Left colon (tissue), 2 donors: ENCODE measurements around the gene ADGRF4. TPM values are rescaled to one million over a fixed set of nuclear protein-coding genes. Genes with fewer than 3 reads are reported as not detected.

ENCODE experiments used
- ATAC-seq: fragments of 200-7000 bp; cut with Tn5 transposase; one replicate; pipeline ENCODE4 v1.9.1; 2020; ENCODE audit warnings: mild to moderate bottlenecking, moderate library complexity
- DNase-seq, 2 donors: peaks; one replicate each; pipeline ENCODE4 v3.0.0-alpha.2; 2020
- intact Hi-C, 2 donors: fragments of 100-400 bp; cut with DNase I in 1 of 2; cut with micrococcal nuclease in 1 of 2; formaldehyde crosslinking; loops; one replicate each; pipeline versions ENCODE4 v1.11.2 to v1.14.0; 2022; cut with DNase I, micrococcal nuclease
- long read RNA-seq: library from polyadenylated mRNA; unstranded; transcript quantifications from one replicate; pipeline ENCODE4 v2.0.0, GENCODE V29; 2021
- total RNA-seq, 2 donors: library from RNA; stranded (reverse); fragmentation: NEBNext Ultra II Directional; extraction: Animal tissue kit (Norgen Biotek cat#: 25700); gene quantifications; one replicate each; pipeline ENCODE4 v1.2.1, GENCODE V29; 2021
- donor health status: DM: no; HTN: no; CAD: no.
- donor health status: DM: yes; HTN: yes; CAD: no.

ADGRF4 gene
- 1 to 10 TPM; 2.0 to 4.0 TPM for total RNA-seq
- long read RNA-seq = 0 reads

GRCh38 chr6:47698342-47698787 lies at the start of gene ADGRF4:
Gene ADGRF4 (plus strand): TSS chr6:47698580. CDS start chr6:47707246, 8,666 bp downstream.
- intact Hi-C loops = no loop called here
- DNase-seq (peak; percentile 28 to 35), ATAC-seq (peak; percentile 79)

- DNase-seq (no peak), ATAC-seq (no peak)
- intact Hi-C loops = no loop called here
Observed at GRCh38 chr6:47650553-47651432, 47.6 kb upstream of the ADGRF4 start.

- no peak for DNase-seq
- no peak for ATAC-seq
- intact Hi-C loops = no loop called here
Observed at GRCh38 chr6:47651505-47651944, 46.9 kb upstream of the ADGRF4 start.

GRCh38 chr6:47653706-47654105 lies 44.7 kb upstream of the ADGRF4 start:
- ATAC-seq (peak; percentile 90), DNase-seq (peak in 1 of 2 donors; percentile 35)
- intact Hi-C loops = no loop called here

GRCh38 chr6:47654255-47654654 lies 44.1 kb upstream of the ADGRF4 start:
- ATAC-seq (no peak), DNase-seq (no peak)
- intact Hi-C loops = no loop called here

GRCh38 chr6:47655719-47656595 lies 42.4 kb upstream of the ADGRF4 start:
- intact Hi-C loops = no loop called here
- peak; percentile 50 to 58 for DNase-seq
- ATAC-seq = peak; percentile 90

- DNase-seq (no peak), ATAC-seq (no peak)
- intact Hi-C loops = no loop called here
Observed at GRCh38 chr6:47661960-47662359, 36.4 kb upstream of the ADGRF4 start.

- intact Hi-C loops = no loop called here
- ATAC-seq (no peak), DNase-seq (no peak)
Observed at GRCh38 chr6:47663462-47664216, 34.7 kb upstream of the ADGRF4 start.

- no peak for DNase-seq
- ATAC-seq = peak; percentile 93
- intact Hi-C loops = no loop called here
Observed at GRCh38 chr6:47665112-47665511, 33.3 kb upstream of the ADGRF4 start.

GRCh38 chr6:47669684-47670513 lies 28.5 kb upstream of the ADGRF4 start:
- DNase-seq = no peak
- peak; percentile 27 for ATAC-seq
- intact Hi-C loops = no loop called here

- DNase-seq (no peak), ATAC-seq (no peak)
- intact Hi-C loops = no loop called here
Observed at GRCh38 chr6:47670851-47671250, 27.5 kb upstream of the ADGRF4 start.

GRCh38 chr6:47671777-47672176 lies 26.6 kb upstream of the ADGRF4 start:
- ATAC-seq (no peak), DNase-seq (no peak)
- intact Hi-C loops = no loop called here

GRCh38 chr6:47672816-47673215 lies 25.6 kb upstream of the ADGRF4 start:
- DNase-seq = no peak
- no peak for ATAC-seq
- intact Hi-C loops = no loop called here

- no peak for DNase-seq
- intact Hi-C loops = no loop called here
- ATAC-seq = no peak
Observed at GRCh38 chr6:47674673-47675072, 23.7 kb upstream of the ADGRF4 start.

GRCh38 chr6:47677381-47678100 lies 20.8 kb upstream of the ADGRF4 start:
- DNase-seq (no peak), ATAC-seq (peak; percentile 83)
- intact Hi-C loops = no loop called here

- intact Hi-C loops = no loop called here
- DNase-seq (no peak), ATAC-seq (no peak)
Observed at GRCh38 chr6:47678739-47679138, 19.6 kb upstream of the ADGRF4 start.

GRCh38 chr6:47679322-47679906 lies 19.0 kb upstream of the ADGRF4 start:
- ATAC-seq = no peak
- intact Hi-C loops = no loop called here
- no peak for DNase-seq
